GM19193 (cell line): ENCODE measurements around the gene EDN2.

ENCODE experiments used
- POLR2A ChIP-seq: IDR thresholded peaks from 4 replicates; pipeline ENCODE4 v1.6.1; 2011; ENCODE audit not compliant: insufficient read depth, insufficient read length; ENCODE audit errors: extremely low read depth

The EDN2 gene

DNA sequence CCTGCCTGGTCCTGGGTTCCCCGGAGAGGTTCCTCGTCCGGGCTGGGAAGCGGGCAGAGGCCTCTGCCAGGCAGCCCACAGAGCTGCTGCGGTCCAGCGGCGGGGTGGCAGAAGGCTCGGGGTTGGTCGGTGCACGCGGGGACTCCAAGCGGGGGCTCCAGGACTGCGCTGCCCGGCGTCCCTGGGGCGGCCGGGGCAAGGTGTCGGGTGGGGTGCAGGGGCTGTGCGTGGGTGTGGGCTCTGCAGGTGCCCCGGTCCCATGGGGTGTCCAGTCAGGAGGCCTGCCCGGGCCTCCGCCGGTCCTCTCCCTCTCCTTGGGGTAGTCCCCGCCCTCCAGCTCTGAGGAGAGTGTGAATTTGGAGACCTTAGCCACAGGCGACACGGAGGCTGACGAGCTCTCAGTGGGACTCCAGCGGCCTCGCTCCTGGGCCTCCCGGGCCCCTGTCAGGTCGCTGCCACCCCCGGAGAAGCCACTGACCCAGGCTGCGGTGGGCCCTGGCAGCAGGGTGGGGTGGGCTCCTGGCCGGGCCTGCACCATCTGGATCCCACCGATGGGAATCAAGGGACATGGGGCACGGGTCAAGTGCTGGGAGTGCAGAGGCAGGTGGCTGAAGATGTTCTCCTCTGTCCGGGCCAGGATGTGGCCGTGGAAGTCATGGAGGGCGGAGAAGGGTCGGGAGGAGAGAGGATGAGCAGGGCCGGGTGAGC is 26.2 kb upstream of the EDN2 start:
- no peak for TF ChIP-seq POLR2A

DNA sequence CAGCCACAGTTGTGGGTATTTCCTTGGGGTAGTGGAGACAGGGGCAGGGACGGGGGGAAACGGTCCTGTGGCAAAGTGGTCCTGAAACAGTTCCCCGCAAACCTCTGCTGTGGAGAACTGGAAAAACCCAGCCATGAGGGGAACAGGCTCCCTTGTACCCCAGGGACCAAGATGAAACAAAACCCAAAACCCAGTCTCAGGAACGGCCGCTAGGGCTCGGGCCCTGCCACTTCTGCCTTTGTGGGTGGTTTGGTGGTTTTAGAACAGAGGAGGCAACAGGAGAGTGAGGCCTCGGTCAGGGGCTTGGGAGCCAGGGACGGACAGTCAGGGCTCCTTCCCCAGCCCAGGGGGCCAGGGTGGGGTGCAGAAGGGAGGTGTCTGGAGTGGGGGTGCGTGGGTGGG is 24.8 kb upstream of the EDN2 start:
- TF ChIP-seq POLR2A: no peak

DNA sequence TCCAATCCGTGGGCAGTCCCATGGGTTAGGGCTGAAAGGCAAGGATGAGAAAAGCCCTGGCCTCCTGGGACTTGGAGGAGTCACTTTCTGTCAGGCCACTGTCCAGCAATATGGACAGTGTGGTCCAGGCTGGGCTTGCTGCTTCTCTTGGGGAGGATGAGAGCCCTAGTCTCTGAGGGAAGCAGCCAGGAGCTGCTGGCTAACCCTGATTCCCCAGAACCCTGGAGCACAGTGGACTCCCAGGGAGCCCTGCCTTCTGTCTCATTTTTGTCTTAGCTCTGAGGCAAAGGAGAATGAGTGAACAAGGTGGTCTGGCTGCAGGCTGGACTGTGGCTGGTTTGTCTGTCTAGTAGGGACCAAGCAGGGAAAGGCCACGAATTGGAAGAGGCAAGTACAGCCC is 23.8 kb upstream of the EDN2 start:
- TF ChIP-seq POLR2A: no peak

DNA sequence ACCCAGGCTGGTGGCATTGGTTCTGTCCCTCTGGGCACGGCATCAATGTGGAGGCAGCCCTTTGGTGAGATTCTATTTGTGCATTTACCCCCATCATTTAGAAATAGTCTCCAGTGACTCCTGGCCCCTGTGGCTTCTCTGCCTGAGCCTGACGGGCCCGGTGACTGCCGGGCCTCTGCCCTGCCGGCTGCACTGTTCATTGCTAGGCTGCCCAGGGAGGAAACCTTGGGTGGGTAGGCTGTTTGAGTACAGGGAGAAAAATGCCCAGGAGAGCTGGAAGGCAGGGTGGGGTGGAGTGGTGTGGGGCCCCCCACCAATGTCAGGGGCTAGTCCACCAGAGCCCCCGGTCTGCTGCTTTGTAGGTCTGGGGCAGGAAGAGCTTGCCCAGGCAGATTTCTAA is 23.4 kb upstream of the EDN2 start:
- no peak for TF ChIP-seq POLR2A

DNA sequence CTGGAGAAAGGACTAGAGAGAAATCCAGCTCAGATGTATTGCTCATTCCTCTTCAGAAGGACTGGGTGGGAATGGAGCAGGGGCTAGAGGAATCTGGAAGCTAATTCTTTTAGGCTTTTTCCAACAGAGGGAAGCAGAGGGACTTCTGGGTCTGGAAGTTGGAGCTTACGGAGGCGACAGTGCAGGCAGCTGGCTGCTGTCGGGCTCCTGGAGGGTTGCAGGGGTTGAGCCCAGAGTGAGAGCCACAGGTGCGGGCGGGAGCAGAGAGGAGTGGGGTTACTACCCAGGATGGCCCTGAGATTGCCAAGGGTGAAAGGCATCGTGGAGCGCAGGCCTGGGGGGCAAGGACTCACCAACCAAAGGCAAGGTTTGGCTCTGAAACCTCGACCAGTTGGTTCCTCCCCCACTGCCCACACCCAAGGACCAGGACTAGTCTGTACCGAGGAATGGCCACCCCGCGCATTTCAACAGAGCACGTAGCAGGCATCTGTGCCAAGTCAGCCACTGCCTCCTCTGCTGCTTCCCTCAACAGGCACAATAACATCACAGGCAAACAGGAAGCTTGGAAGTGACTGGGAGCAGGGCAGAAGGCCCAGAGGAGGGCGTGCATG is 22.7 kb upstream of the EDN2 start:
- no peak for TF ChIP-seq POLR2A

DNA sequence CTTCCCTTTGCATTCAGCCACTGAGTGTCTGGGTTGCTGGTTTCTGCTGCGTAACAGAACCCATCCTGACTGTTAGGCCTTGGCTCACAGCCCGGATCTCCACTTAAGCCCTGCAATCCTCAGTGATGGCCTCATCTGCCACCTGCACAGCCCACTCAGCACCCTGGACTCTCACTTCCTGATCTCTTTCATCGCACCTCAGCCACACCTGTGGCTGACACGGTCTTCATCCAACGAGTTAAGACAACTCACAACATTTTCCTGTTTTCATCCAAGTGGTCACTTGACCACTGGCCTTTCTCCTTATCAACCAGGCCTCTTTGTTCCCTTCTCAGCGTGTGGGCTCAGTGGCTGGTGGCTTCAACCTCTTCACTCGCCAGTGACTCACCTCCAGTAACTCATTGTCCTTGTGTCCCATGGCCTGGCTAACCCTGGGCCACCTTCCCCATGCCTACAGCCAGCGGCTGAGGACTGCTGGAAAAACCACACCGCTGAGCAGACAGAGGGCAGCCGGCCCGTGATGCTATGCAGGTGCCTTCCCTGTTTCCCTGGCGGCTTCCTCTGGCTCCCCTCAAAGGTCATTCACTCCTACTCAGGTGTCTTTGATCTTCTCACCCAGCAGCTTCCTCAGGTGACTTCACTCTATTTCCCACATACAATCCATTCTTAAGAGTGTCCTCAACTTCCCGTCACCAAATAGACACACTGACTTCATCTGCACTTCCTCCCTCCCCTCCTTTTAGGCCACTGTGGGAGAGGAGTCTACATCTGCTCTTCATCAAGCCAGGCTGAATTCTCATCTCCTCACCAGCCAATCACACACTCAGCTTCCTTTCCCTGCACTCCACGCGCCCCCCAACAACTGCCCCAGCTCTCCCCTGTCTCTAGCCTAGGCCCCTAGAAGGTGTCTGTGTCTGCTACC is 19.9 kb upstream of the EDN2 start:
- no peak for TF ChIP-seq POLR2A

DNA sequence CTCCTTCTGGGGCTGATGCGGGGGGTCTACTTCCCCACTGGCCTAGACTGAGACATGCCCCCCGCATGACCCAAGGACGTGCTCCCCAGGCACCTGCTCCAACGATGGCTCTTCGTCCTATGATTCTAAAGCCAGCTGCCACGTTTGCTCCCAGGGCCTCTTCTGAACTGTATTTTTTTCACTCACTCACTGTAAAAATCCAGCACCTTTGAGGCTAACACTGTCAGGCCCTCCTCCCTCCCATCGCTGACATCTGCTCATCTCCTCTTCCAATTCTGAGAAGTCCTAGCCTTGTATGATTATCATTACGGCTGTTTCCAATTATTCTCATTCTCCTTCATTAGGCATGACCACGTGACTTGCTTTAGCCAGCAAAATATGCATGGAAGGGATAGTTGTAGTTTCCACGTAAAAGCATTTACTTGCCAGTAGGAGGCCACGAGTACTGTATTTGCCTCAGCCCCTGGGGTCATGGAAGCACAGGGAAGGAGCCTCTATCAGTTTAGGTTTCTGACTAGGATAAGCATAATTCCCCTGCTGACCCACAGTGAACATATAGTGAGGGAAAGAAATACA is 19.1 kb upstream of the EDN2 start:
- TF ChIP-seq POLR2A: no peak

DNA sequence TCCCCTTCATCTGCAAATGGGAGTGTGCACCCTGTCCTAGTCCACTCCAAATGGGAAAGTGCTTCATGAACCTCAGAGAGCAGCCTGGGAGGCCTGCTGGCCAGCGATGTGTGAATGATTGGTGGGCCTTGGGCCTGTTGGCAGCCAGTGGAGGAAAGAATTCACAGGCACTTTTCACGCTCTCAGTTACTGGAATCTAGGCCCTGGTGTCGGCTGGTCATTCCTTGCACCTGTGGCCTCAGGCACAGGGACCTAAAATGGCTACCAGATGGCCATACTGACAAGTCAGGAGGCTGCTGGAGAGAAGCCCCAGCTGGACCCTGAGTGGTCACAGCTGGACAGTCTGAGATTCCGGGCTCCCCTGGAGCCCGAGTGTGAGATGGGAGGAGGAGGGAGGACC is 18.4 kb upstream of the EDN2 start:
- TF ChIP-seq POLR2A: no peak

DNA sequence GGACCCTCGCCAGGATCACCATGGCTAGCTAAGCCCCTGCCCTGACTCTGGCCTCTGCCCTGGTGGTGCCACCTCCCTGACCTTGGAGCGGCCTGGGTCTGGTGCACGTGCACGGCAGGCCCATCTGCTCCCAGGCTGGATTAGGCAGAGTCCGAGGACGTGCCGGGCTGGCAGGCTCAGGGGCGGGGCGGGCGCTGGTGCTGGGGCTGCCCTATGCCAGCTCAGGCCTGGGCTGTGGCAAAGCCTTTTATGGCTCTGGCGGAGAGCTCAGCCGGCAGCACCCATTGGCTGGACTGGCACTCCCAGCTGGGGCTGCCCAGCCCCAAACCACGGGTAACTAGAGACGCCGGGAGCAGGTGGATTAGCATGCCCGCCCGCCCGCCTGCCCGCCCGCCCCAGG is 17.1 kb upstream of the EDN2 start:
- TF ChIP-seq POLR2A: no peak

DNA sequence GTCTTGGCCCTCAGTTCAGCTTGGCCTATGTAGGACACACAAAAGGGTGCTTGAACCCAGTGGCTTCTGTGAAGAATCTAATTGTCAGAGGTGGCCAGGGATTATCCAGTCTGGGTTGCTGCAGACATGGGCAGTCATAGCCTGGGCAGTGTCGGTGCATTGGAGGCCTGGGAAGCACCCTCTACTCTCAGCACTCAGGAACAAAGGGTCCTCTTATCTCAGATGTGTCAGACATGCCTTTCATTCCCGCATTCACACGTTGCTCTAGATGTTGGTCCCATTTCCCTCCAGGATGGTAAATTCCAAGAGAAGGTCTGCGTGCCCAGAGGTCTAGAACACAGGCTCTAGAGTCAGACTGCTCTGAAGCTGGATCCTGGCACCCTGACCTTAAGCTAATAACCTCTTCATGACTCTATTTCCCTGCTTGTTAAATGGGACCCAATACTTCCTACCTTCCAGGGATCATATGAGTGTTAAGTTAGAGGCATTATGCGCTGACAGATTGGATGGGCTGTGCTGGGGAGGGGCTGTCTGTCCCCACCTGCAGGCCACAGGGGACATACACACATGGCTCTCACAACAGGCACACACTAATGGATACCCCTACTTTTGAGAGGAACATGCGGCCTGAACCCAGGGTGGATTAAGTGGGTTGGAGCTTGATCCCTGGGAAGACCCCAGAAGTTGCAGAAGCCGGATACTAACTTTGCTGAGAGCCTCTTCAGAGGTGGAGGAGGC is 16.5 kb upstream of the EDN2 start:
- TF ChIP-seq POLR2A: no peak

DNA sequence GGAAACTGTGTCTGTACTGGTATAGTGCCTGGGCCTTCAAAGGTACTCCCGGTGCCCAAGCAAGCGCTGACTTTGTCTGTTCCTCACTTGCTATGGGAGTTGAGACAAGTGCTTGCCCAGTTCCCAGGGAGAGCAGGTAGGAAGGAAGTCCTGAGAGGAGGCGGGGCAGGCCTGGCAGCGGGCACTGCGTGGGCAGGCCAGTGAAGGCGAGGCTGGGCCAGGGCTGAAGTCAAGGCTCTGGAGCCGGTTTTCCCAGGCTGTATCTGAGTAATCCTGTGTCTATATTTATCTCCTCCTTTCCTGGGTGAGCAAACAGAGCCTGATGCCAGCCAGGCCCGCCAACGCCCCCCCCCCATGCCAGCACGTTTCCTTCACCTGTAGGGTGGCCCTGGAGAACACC is 15.9 kb upstream of the EDN2 start:
- TF ChIP-seq POLR2A: no peak

DNA sequence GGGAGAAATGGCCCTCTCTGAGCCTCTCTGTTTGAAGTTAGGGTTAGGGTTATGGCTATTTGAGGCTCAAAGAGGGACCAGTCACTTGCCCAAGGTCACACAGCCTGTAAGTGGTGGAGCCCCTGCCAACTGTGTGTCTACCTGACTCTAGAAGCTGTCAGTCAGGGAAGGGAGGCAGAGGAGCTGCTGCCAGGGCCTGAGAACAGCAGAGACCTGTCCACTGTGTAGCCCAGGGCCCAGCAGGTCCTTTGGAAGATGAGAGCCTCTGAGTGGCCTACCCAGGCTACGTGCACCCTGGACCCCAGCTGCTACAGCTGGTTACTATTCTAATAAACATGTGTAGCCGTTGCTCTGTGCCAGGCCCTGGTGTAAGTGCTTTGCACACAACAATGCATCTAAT is 15.1 kb upstream of the EDN2 start:
- no peak for TF ChIP-seq POLR2A

DNA sequence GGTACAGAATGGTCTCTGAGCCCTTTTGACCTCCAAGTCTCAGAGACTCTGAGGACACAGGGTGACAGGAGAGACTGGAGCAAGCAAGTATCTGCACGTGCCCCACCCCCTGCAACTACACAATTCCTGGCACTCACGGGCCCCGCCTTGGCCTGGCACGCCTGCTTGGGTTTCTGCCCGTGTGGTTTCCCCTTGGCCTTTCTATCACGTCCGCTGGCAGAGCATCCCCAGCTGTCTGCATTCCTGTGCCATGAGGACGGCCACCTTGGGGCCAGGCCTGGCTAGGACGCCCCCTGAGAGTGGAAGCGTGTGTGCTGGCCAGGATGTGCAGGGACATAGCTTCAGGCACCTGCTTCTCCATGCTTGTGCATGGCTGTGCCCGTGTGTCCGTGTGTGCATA is 14.3 kb upstream of the EDN2 start:
- TF ChIP-seq POLR2A: no peak

DNA sequence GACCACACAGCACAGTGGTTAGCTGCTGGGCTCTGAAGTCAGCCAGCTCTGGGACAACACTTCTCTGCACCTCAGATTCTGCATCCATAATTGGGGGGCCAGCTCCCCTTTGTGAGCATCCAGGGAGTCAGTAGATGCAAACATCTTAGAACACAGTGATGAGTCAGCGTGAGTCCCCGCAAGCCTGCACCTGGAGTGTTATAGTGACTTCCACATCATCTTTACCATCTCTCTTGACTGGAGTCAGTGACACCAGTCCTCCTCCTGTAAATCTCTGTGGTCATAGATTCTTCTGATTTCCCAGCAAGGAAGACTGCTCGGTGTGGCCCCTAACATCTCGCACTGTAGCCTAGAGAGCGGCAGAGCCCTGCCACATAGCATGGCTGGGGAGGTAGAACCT is 13.9 kb upstream of the EDN2 start:
- no peak for TF ChIP-seq POLR2A

DNA sequence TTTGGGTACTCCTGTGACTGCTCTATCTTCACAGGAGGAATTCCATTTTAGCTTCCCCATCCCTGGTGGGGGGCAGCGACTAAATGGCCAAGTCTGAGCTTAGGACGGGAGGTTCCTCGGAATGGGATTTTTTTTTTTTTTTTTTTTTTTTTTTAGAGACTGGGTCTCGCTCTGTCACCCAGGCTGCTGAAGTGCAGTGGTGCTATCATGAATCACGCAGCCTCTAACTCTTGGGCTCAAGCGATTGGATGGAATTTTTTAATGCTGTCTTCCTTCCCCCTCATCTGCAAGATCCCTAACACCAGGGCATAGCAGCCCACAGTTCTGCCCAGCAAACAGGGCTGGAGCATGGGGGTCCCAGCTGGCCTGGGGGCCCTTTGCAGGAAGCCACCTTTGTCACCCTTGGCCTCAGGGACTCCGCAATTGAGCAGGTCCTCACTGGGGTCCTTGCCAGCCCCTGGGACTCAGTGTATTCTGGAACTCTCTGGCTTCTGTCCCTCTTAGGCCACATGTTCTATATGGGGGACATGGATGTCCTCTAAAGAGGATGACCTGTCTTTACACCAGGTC is 13.1 kb upstream of the EDN2 start:
- TF ChIP-seq POLR2A: no peak

DNA sequence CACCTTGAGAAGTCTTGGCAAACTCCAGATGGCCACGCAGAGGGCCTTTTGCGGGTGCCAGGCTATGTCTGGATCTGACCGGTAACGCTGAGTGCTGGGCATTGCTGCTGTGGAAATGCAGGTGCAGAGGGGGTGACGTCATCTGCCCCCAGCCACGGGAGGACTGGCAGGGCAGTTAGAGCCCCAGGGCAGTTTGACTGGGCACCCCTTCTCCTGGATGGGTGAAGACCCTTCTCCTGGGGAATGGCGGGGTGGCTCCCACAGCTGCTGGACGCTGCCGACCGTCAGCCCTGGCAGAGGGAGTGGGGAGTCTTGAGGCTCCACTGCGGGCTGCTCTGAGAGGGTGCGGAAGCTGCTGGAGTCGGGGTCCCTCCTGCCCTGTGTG is 12.6 kb upstream of the EDN2 start:
- no peak for TF ChIP-seq POLR2A
